Keratinocyte (primary cell): ENCODE results near the gene FBLIM1. TPM values are rescaled to one million over a fixed set of nuclear protein-coding genes. Genes with fewer than 3 reads are reported as not detected.

Experiments used
- DNase-seq: peaks from one replicate; pipeline ENCODE4 v3.0.0-alpha.2; 2011; ENCODE audit warnings: low read depth, missing footprints, low spot score
- FAIRE-seq: peaks from 2 replicates; lab custom pipeline; 2011; peaks lifted over from hg19 to GRCh38; lab: Jason Lieb, UNC
- H2AFZ ChIP-seq: 2 replicates; pipeline ENCODE4 v1.6.0; 2012; ENCODE audit warnings: low read length, control low read depth, inconsistent platforms; ENCODE audit not compliant: control insufficient read depth
- H3K27ac ChIP-seq: 2 replicates; pipeline ENCODE4 v1.5.1; 2011; ENCODE audit warnings: low read length; ENCODE audit not compliant: control insufficient read depth, insufficient read depth
- H3K27me3 ChIP-seq: 3 replicates; pipeline ENCODE4 v1.6.0; 2011; ENCODE audit warnings: low read length; ENCODE audit not compliant: control insufficient read depth, insufficient read depth; ENCODE audit errors: extremely low read depth
- H3K36me3 ChIP-seq, 2 experiments: 2 replicates in 1 of 2; 3 replicates in 1 of 2; pipeline ENCODE4 v1.5.1; 2011; ENCODE audit warnings: low read length in 2 of 2, mild to moderate bottlenecking in 1 of 2; ENCODE audit not compliant: control insufficient read depth in 2 of 2, insufficient read depth in 2 of 2; ENCODE audit errors: extremely low read depth in 1 of 2
- H3K4me1 ChIP-seq: 3 replicates; pipeline ENCODE4 v1.5.1; 2011; ENCODE audit warnings: low read length; ENCODE audit not compliant: control insufficient read depth, insufficient read depth; ENCODE audit errors: extremely low read depth
- H3K4me2 ChIP-seq: 3 replicates; pipeline ENCODE4 v1.6.0; 2011; ENCODE audit warnings: low read depth, low read length; ENCODE audit not compliant: control insufficient read depth, insufficient read depth; ENCODE audit errors: extremely low read depth
- H3K4me3 ChIP-seq, 3 experiments: fragments of 200-600 bp in 1 of 3; sonication (generic) in 1 of 3; 2 replicates in 2 of 3; 3 replicates in 1 of 3; pipeline ENCODE4 v1.5.1; 2011 to 2016; ENCODE audit warnings: low read length in 3 of 3, mild to moderate bottlenecking in 3 of 3, control low read depth in 2 of 3, inconsistent platforms in 1 of 3, low read depth in 1 of 3, mixed read lengths in 1 of 3, mixed run types in 1 of 3, moderate library complexity in 1 of 3; ENCODE audit not compliant: control insufficient read depth in 2 of 3, insufficient read depth in 2 of 3; ENCODE audit errors: extremely low read depth in 1 of 3
- H3K79me2 ChIP-seq: 2 replicates; pipeline ENCODE4 v1.6.0; 2012; ENCODE audit warnings: low read length; ENCODE audit not compliant: control insufficient read depth, insufficient read depth
- H3K9ac ChIP-seq: 3 replicates; pipeline ENCODE4 v1.6.0; 2011; ENCODE audit warnings: low read length; ENCODE audit not compliant: control insufficient read depth, insufficient read depth; ENCODE audit errors: extremely low read depth
- H3K9me1 ChIP-seq: 3 replicates; pipeline ENCODE4 v1.6.0; 2011; ENCODE audit warnings: low read length; ENCODE audit not compliant: control insufficient read depth, insufficient read depth; ENCODE audit errors: extremely low read depth
- H3K9me3 ChIP-seq: 2 replicates; pipeline ENCODE4 v1.5.1; 2012; ENCODE audit warnings: low read depth, low read length; ENCODE audit not compliant: control insufficient read depth
- H4K20me1 ChIP-seq: 3 replicates; pipeline ENCODE4 v1.6.0; 2011; ENCODE audit warnings: low read length; ENCODE audit not compliant: control insufficient read depth, insufficient read depth; ENCODE audit errors: extremely low read depth
- EZH2 ChIP-seq: IDR thresholded peaks from one replicate; pipeline ENCODE4 v1.6.1; 2012; ENCODE audit warnings: inconsistent platforms, mild to moderate bottlenecking, low read length, moderate library complexity
- dilution Hi-C: fragments of 300-500 bp; cut with MboI; formaldehyde crosslinking; loops from one replicate; pipeline ENCODE4 v1.7.0; 2020; ENCODE audit warnings: low sequenced_read_pairs; ENCODE audit not compliant: extremely low pct_ligation_motif_present
- polyA plus RNA-seq, 5 experiments: library from polyadenylated mRNA; depleted of rRNA in 3 of 5; stranded (reverse) in 3 of 5; stranded (forward) in 1 of 5; unstranded in 1 of 5; fragments of >200 nt; gene quantifications; 1 replicate in 1 of 5; 2 replicates in 3 of 5; 3 replicates in 1 of 5; pipeline versions ENCODE4 v1.2.1 to v1.2.3, GENCODE V29; 2011 to 2012; ENCODE audit warnings: missing spikeins in 2 of 5, low read depth in 1 of 5, low replicate concordance in 1 of 5
- TF ChIP-seq, protein P1 (sequence below), 3 experiments: IDR thresholded peaks in 1 of 3; conservative IDR thresholded peaks in 1 of 3; optimal IDR thresholded peaks in 1 of 3; 2 replicates in 2 of 3; 3 replicates in 1 of 3; pipeline versions ENCODE3 to v1.5.1; 2011; ENCODE audit warnings: low read length in 3 of 3, mild to moderate bottlenecking in 3 of 3, moderate library complexity in 2 of 3, control low read depth in 1 of 3, inconsistent platforms in 1 of 3; ENCODE audit not compliant: insufficient read depth in 2 of 3; ENCODE audit errors: extremely low read depth in 1 of 3

FBLIM1 gene
- polyA plus RNA-seq, 1 donor (not counting 4 experiments of a cell fraction or from before 2014, with no cell fraction given), result 144 TPM

DNA sequence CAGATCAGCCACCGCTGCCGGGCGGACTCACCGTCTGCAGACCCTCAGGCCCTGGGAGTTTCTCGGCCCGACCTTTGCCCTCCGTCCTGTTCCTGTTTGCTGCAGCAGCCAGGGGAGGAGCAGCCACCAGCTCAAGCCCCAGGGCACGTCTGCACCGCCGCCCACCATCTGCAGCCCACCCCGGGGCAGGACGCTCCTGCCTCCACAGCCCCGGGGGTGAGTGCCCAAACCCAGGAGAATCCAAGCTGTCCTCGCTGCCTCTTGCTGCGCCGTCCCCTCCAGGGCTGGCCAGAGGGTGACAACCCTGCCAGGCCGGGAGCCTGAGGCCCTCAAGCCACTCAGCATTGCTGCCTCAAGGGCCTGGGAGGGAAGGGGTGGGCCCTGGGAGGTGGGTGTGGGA is 23.7 kb upstream of the FBLIM1 start:
- Histone ChIP-seq H3K9me3 (no peaks in the 10 kb centered on the region), H2AFZ (no peak overlapping the region), H3K79me2 (no peaks in the 10 kb centered on the region), H3K9ac (no peak overlapping the region), H3K9me1 (no peaks in the 10 kb centered on the region), H3K27ac (no peak overlapping the region), H3K27me3 (no peaks in the 10 kb centered on the region), H3K36me3 (peaks cover 23 to 29% of the 10 kb centered on the region in 2 experiments), H4K20me1 (no peaks in the 10 kb centered on the region), H3K4me2 (no peak overlapping the region), H3K4me3 (no peak overlapping the region), H3K4me1 (peaks cover 10% of the 10 kb centered on the region)
- no peak for FAIRE-seq
- no peak for DNase-seq
- TF ChIP-seq EZH2, result no peak
- TF ChIP-seq, protein P1, sequence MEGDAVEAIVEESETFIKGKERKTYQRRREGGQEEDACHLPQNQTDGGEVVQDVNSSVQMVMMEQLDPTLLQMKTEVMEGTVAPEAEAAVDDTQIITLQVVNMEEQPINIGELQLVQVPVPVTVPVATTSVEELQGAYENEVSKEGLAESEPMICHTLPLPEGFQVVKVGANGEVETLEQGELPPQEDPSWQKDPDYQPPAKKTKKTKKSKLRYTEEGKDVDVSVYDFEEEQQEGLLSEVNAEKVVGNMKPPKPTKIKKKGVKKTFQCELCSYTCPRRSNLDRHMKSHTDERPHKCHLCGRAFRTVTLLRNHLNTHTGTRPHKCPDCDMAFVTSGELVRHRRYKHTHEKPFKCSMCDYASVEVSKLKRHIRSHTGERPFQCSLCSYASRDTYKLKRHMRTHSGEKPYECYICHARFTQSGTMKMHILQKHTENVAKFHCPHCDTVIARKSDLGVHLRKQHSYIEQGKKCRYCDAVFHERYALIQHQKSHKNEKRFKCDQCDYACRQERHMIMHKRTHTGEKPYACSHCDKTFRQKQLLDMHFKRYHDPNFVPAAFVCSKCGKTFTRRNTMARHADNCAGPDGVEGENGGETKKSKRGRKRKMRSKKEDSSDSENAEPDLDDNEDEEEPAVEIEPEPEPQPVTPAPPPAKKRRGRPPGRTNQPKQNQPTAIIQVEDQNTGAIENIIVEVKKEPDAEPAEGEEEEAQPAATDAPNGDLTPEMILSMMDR (optimal IDR thresholded peaks at IDR 0.05 in 1 of 3, IDR thresholded peaks at IDR 0.05 in 1 of 3, conservative IDR thresholded peaks at IDR 0.05 in 1 of 3; ENCODE audit: extremely low read depth in 1 of 3, insufficient read depth in 2 of 3, low read length in 3 of 3), result no peak
- dilution Hi-C loops, result no loop called here

DNA sequence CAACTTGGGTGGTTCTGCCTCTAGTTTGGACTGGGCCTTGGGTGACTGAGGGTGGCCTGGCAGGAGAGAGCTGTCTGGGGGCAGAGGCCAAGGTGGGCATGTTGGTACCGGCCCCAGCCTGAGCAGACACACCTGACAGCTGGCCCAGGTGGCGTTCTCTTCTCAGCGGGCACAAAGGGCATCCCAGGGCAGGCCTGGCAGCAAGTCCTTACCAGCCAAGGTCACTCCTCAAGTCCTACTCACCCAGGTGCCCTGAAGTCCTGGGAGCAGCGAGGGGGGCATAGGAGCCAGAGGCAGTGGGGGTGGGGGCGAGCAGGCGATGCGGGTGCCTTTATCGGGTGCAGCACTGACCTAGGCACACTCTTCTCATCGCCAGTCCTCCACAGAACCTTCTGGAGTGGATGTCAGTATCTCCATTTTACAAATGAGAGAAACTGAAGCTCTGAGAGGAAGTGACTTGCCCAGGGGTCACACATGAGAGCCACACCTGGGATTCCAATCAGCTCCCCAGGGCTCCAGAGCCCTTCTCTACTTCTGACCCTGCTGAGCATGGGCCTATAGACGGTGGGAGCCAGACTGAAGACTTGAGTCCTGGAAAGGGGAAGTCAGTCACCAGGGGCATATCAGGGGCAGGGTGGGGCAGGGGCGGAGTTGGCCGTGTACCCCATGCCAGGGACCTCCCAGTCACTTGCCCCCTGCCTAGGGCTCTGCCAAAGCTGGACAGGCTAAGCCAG is 23.1 kb upstream of the FBLIM1 start:
- no peak for DNase-seq
- H3K4me1 ChIP-seq, result peaks cover 10% of the 10 kb centered on the region
- H3K4me3 ChIP-seq, result no peak overlapping the region
- no peaks in the 10 kb centered on the region for H3K27me3 ChIP-seq
- peaks cover 22 to 30% of the 10 kb centered on the region in 2 experiments for H3K36me3 ChIP-seq
- H3K9me1 ChIP-seq, result no peaks in the 10 kb centered on the region
- H3K4me2 ChIP-seq, result no peak overlapping the region
- H3K27ac ChIP-seq, result no peak overlapping the region
- no peaks in the 10 kb centered on the region for H3K79me2 ChIP-seq
- no peak overlapping the region for H3K9ac ChIP-seq
- no peak for FAIRE-seq
- H3K9me3 ChIP-seq, result no peaks in the 10 kb centered on the region
- no peak for TF ChIP-seq EZH2
- TF ChIP-seq, protein P1 (optimal IDR thresholded peaks at IDR 0.05 in 1 of 3, IDR thresholded peaks at IDR 0.05 in 1 of 3, conservative IDR thresholded peaks at IDR 0.05 in 1 of 3; ENCODE audit: extremely low read depth in 1 of 3, insufficient read depth in 2 of 3, low read length in 3 of 3), result no peak
- dilution Hi-C loops, result no loop called here
- H2AFZ ChIP-seq, result no peak overlapping the region
- no peaks in the 10 kb centered on the region for H4K20me1 ChIP-seq
